Measurements from ENCODE around the gene ZNF827. TPM values are rescaled to one million over a fixed set of nuclear protein-coding genes. Genes with fewer than 3 reads are reported as not detected.

The ZNF827 gene
- total and polyA plus RNA-seq, 2 donors = 10.2 to 12.1 TPM

DNA sequence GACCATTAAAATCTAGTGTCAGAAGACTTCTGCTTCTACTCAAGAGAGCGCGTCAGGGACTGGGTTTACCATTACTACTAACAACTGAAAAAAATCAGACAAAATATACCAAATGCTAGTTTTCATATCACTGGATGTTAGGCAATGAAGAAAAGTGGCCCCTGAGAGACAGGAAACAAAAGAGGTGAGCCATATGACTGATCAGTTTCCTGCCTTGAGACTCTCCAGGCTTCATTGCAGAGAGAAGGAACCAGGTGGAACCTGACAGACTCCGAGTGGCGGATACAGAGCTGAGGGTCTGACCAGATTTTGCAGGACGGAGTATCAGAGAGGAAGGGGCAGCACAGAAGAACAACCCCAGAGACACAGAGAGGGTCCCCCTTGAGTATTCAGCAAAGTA lies 172.3 kb downstream of the ZNF827 start:
- 94% methylated on average over 5 of the region's 5 CpGs for WGBS
- peaks cover 41 to 62% of the 10 kb centered on the region in 2 donors for H3K36me3 ChIP-seq (ENCODE audit: control insufficient read depth in 2 of 2, insufficient read depth in 2 of 2, low read length in 1 of 2)

DNA sequence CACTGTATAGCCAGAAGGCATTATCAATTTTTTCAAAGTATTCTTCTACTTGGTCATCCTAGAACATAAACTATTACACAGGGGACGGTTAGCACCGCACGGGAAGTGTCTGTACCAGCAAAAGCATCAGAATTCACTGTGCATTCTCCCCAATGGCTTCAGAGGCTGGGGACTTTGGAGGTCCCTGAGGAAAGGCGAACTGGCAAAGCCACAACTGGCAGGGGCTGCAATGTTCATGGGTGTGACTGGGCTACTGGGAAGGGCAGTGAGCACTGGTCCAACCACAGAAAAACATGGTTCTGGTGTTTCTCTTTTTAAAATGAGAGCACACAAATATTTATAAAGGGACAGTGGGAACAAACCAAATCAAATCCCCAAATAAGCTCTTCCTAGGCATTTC lies 175.2 kb downstream of the ZNF827 start:
- WGBS = 97% methylated on average over 4 of the region's 4 CpGs
- Histone ChIP-seq H3K27ac (ENCODE audit: low read depth in 1 of 2, low read length in 1 of 2) (no peak overlapping the region), H3K9me3 (ENCODE audit: control insufficient read depth in 2 of 2, insufficient read depth in 1 of 2, low read length in 1 of 2) (no peaks in the 10 kb centered on the region), H3K36me3 (ENCODE audit: control insufficient read depth in 2 of 2, insufficient read depth in 2 of 2, low read length in 1 of 2) (peaks cover 54 to 79% of the 10 kb centered on the region in 2 donors), H3K27me3 (ENCODE audit: control insufficient read depth in 2 of 2, insufficient read depth in 1 of 2, low read length in 1 of 2) (no peaks in the 10 kb centered on the region), H3K4me1 (ENCODE audit: control insufficient read depth in 2 of 2, insufficient read depth in 2 of 2, low read length in 2 of 2) (no peaks in the 10 kb centered on the region), H3K4me3 (ENCODE audit: low read length in 2 of 2) (no peak overlapping the region)
- no peak for DNase-seq (ENCODE audit: low read depth in 6 of 9, low spot score in 9 of 9)

More for the DNA sequence above, 172.3 kb downstream of the ZNF827 start:
- no peaks in the 10 kb centered on the region for H3K4me1 ChIP-seq (ENCODE audit: control insufficient read depth in 2 of 2, insufficient read depth in 2 of 2, low read length in 2 of 2)
- no peak overlapping the region for H3K27ac ChIP-seq (ENCODE audit: low read depth in 1 of 2, low read length in 1 of 2)
- H3K27me3 ChIP-seq (ENCODE audit: control insufficient read depth in 2 of 2, insufficient read depth in 1 of 2, low read length in 1 of 2) = no peaks in the 10 kb centered on the region
- no peak for DNase-seq (ENCODE audit: low read depth in 6 of 9, low spot score in 9 of 9)
- no peak overlapping the region for H3K4me3 ChIP-seq (ENCODE audit: low read length in 2 of 2)
- H3K9me3 ChIP-seq (ENCODE audit: control insufficient read depth in 2 of 2, insufficient read depth in 1 of 2, low read length in 1 of 2) = no peaks in the 10 kb centered on the region

DNA sequence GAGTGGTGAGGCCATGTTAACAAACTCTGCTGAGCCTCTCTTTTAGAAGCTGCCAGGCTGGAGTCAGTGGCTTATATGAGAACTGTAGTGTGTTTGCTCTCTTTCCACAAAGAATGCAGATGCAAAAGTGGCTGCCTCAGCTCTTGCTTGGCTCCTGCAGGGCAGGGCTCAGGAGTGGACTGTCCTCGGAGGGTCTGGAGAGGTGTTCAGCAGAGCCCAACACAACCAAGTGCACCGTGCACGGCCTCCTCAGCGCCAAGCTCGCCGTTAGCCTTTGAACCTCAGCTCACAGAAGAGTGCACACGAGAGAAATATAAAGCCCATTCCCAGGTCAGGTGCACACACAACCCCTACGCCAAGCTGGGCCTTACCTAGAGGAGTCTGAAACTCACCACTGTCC lies 175.9 kb downstream of the ZNF827 start:
- H3K4me1 ChIP-seq (ENCODE audit: control insufficient read depth in 2 of 2, insufficient read depth in 2 of 2, low read length in 2 of 2) = no peaks in the 10 kb centered on the region
- no peak for DNase-seq (ENCODE audit: low read depth in 6 of 9, low spot score in 9 of 9)
- H3K4me3 ChIP-seq (ENCODE audit: low read length in 2 of 2) = no peak overlapping the region
- peaks cover 54 to 79% of the 10 kb centered on the region in 2 donors for H3K36me3 ChIP-seq (ENCODE audit: control insufficient read depth in 2 of 2, insufficient read depth in 2 of 2, low read length in 1 of 2)
- no peak overlapping the region for H3K27ac ChIP-seq (ENCODE audit: low read depth in 1 of 2, low read length in 1 of 2)
- no peaks in the 10 kb centered on the region for H3K9me3 ChIP-seq (ENCODE audit: control insufficient read depth in 2 of 2, insufficient read depth in 1 of 2, low read length in 1 of 2)
- H3K27me3 ChIP-seq (ENCODE audit: control insufficient read depth in 2 of 2, insufficient read depth in 1 of 2, low read length in 1 of 2) = no peaks in the 10 kb centered on the region
- WGBS = 98% methylated on average over 8 of the region's 8 CpGs

DNA sequence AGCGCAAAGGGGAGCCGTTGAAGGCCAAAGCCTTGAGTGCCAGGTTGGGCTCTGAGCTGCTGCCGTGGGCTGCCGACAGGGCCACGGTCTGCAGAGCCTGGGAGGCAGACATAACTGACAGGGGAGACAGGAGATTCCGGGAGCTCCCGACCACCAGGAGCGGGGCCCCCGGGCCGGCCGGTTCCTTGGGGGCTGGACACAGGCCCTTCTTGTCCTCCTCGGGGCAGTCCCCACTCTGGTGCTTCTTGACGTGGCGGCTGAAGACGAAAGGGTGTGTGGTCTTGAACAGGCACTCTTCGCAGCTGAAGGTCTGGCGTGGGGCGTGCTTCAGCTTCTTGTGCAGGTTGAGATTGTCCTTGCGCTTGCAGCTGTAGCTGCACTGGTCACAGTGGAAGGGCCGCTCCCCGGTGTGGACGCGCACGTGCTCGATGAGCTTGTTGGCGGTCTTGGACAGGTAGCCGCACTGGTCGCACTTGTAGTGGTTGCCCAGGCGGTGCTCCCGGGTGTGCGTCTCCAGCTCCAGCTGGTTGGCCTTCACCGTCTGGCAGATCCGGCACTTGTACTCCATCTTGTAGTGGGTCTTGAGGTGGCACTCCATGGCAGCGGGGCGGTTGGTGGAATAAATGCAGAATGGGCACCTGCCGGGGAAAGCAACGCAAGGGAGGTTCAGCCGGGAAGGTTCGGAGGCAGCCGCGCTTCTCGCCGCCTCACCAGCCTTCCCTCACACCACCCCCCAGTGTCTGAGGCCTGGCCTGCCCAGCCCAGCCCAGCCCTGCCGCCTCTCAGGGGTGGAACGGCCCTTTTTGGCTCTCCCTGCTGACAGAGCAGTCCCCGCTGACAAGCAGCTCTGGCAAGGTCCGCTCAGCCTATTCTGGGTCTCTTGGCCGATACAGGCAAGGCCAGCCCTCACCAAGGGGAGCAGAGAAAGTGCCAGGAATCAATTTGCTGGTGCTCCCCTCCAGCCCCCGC lies 177.4 kb downstream of the ZNF827 start:
- H3K4me3 ChIP-seq (ENCODE audit: low read length in 2 of 2) = no peak overlapping the region
- no peak for DNase-seq (ENCODE audit: low read depth in 6 of 9, low spot score in 9 of 9)
- no peaks in the 10 kb centered on the region for H3K4me1 ChIP-seq (ENCODE audit: control insufficient read depth in 2 of 2, insufficient read depth in 2 of 2, low read length in 2 of 2)
- no peaks in the 10 kb centered on the region for H3K27me3 ChIP-seq (ENCODE audit: control insufficient read depth in 2 of 2, insufficient read depth in 1 of 2, low read length in 1 of 2)
- no peak overlapping the region for H3K27ac ChIP-seq (ENCODE audit: low read depth in 1 of 2, low read length in 1 of 2)
- peaks cover 54 to 70% of the 10 kb centered on the region in 2 donors for H3K36me3 ChIP-seq (ENCODE audit: control insufficient read depth in 2 of 2, insufficient read depth in 2 of 2, low read length in 1 of 2)
- H3K9me3 ChIP-seq (ENCODE audit: control insufficient read depth in 2 of 2, insufficient read depth in 1 of 2, low read length in 1 of 2) = no peaks in the 10 kb centered on the region
- WGBS = 98% methylated on average over 49 of the region's 49 CpGs

DNA sequence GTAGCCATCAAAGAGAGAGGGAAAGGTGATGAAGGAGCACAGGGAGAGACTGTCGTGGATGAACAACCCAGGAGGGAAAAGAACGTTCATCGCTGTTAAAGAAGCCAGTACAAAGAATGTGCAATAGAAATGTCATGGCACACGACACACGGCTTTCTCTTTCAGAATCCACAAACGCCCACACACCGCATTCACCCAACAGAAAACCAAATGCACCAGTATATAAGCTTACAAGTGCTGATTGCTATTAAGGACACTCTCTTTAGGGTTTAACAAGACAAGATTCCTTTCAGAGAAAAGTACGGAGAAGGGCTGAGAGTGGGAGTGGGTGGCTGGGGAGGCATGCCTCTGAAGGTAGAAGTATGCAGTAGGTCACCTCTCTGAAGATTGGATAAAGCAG lies 178.4 kb downstream of the ZNF827 start:
- WGBS = 96% methylated on average over 8 of the region's 8 CpGs
- Histone ChIP-seq H3K9me3 (ENCODE audit: control insufficient read depth in 2 of 2, insufficient read depth in 1 of 2, low read length in 1 of 2) (no peaks in the 10 kb centered on the region), H3K27me3 (ENCODE audit: control insufficient read depth in 2 of 2, insufficient read depth in 1 of 2, low read length in 1 of 2) (no peaks in the 10 kb centered on the region), H3K4me3 (ENCODE audit: low read length in 2 of 2) (no peak overlapping the region), H3K27ac (ENCODE audit: low read depth in 1 of 2, low read length in 1 of 2) (no peak overlapping the region), H3K4me1 (ENCODE audit: control insufficient read depth in 2 of 2, insufficient read depth in 2 of 2, low read length in 2 of 2) (no peaks in the 10 kb centered on the region), H3K36me3 (ENCODE audit: control insufficient read depth in 2 of 2, insufficient read depth in 2 of 2, low read length in 1 of 2) (peaks cover 47 to 59% of the 10 kb centered on the region in 2 donors)
- no peak for DNase-seq (ENCODE audit: low read depth in 6 of 9, low spot score in 9 of 9)

DNA sequence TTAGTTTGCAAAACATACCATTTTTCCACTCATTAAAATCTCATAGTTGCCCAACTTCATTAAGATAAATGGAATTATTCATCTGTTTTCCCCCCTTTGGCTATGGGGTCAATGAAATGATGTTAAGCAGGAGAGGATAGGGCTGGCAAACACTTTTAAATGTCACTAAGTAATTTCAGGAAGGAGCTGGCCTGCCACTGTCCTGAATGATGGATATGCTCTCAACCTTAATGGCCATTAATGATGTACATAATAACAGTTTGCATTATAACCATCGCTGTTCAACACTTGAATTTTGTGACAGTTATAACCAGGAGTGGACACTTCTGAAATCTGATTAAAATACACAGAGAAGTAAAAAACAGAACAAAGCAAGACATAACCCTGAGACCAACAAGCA lies 181.4 kb downstream of the ZNF827 start:
- H3K27ac ChIP-seq (ENCODE audit: low read depth in 1 of 2, low read length in 1 of 2) = no peak overlapping the region
- no peaks in the 10 kb centered on the region for H3K4me1 ChIP-seq (ENCODE audit: control insufficient read depth in 2 of 2, insufficient read depth in 2 of 2, low read length in 2 of 2)
- no peak overlapping the region for H3K4me3 ChIP-seq (ENCODE audit: low read length in 2 of 2)
- H3K9me3 ChIP-seq (ENCODE audit: control insufficient read depth in 2 of 2, insufficient read depth in 1 of 2, low read length in 1 of 2) = peaks cover 0 to 2% of the 10 kb centered on the region in 2 donors
- H3K36me3 ChIP-seq (ENCODE audit: control insufficient read depth in 2 of 2, insufficient read depth in 2 of 2, low read length in 1 of 2) = peaks cover 19 to 29% of the 10 kb centered on the region in 2 donors
- DNase-seq (ENCODE audit: low read depth in 6 of 9, low spot score in 9 of 9) = no peak
- H3K27me3 ChIP-seq (ENCODE audit: control insufficient read depth in 2 of 2, insufficient read depth in 1 of 2, low read length in 1 of 2) = no peaks in the 10 kb centered on the region
- WGBS = 99% methylated on average over 1 of the region's 1 CpG

DNA sequence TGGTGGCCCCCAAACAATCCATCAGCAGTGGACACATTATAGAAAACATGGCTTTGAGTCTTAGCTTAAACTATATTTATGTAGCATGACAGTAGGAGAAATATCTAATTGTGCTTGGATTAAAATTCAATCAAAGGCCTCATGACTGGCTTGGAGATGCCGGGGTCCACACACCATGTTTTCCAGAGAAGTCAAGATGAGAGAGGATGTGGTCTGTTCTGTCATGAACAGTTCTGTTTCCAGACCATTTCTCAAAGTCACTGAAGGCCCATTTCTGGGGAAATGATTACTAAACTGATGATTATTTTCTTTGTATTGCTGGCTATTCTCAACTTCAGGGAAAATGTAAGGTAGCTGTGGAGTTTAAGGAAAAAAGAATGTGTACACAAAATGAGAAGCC lies 182.4 kb downstream of the ZNF827 start:
- Histone ChIP-seq H3K4me1 (ENCODE audit: control insufficient read depth in 2 of 2, insufficient read depth in 2 of 2, low read length in 2 of 2) (no peaks in the 10 kb centered on the region), H3K9me3 (ENCODE audit: control insufficient read depth in 2 of 2, insufficient read depth in 1 of 2, low read length in 1 of 2) (peaks cover 0 to 6% of the 10 kb centered on the region in 2 donors), H3K27ac (ENCODE audit: low read depth in 1 of 2, low read length in 1 of 2) (no peak overlapping the region), H3K4me3 (ENCODE audit: low read length in 2 of 2) (no peak overlapping the region), H3K36me3 (ENCODE audit: control insufficient read depth in 2 of 2, insufficient read depth in 2 of 2, low read length in 1 of 2) (peaks cover 15 to 23% of the 10 kb centered on the region in 2 donors), H3K27me3 (ENCODE audit: control insufficient read depth in 2 of 2, insufficient read depth in 1 of 2, low read length in 1 of 2) (no peaks in the 10 kb centered on the region)
- no peak for DNase-seq (ENCODE audit: low read depth in 6 of 9, low spot score in 9 of 9)
- 94% methylated on average over 1 of the region's 1 CpG for WGBS

DNA sequence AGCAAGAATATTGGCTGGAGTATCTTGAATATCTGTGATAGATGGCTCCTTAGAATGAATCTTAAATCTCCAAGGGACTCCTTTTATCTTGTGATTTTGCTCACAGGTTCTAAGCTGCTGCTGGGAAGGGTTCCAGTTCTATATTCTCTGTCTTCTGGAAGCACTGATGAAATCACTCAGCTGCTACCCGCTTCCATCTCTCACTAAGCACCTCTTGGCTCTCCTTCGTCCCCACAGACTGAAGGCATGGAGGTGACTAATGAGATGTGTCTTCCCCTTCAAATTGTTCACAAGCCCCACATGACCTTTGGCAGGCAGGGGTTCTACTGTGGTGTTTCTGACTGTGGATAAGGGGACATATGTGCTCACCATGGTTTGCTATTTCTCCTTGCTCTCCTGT lies 182.8 kb downstream of the ZNF827 start:
- H3K27ac ChIP-seq (ENCODE audit: low read depth in 1 of 2, low read length in 1 of 2) = no peak overlapping the region
- no peak for DNase-seq (ENCODE audit: low read depth in 6 of 9, low spot score in 9 of 9)
- no peaks in the 10 kb centered on the region for H3K4me1 ChIP-seq (ENCODE audit: control insufficient read depth in 2 of 2, insufficient read depth in 2 of 2, low read length in 2 of 2)
- 95% methylated on average over 2 of the region's 2 CpGs for WGBS
- no peaks in the 10 kb centered on the region for H3K27me3 ChIP-seq (ENCODE audit: control insufficient read depth in 2 of 2, insufficient read depth in 1 of 2, low read length in 1 of 2)
- no peak overlapping the region for H3K4me3 ChIP-seq (ENCODE audit: low read length in 2 of 2)
- H3K36me3 ChIP-seq (ENCODE audit: control insufficient read depth in 2 of 2, insufficient read depth in 2 of 2, low read length in 1 of 2) = peaks cover 11 to 19% of the 10 kb centered on the region in 2 donors
- H3K9me3 ChIP-seq (ENCODE audit: control insufficient read depth in 2 of 2, insufficient read depth in 1 of 2, low read length in 1 of 2) = peaks cover 0 to 6% of the 10 kb centered on the region in 2 donors

DNA sequence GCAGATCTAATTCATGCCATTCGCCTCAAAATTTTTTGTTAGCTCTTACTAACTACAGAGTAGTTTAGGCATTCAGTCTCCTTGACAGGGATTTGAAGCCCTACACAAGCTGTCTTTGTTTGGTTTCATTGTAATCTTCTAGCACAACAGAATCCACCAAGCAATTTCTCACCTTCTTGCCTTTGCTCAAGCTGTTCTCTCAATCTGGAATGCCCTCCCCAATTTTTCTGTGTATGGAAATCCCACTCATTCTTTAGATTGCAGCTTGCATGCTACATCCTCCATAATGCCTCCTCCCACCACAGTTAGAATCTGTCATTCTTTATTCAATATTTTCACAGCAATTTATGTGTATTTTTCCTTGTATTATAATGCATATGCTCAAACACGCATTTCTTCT lies 195.0 kb downstream of the ZNF827 start:
- no peaks in the 10 kb centered on the region for H3K36me3 ChIP-seq (ENCODE audit: control insufficient read depth in 2 of 2, insufficient read depth in 2 of 2, low read length in 1 of 2)
- no peaks in the 10 kb centered on the region for H3K9me3 ChIP-seq (ENCODE audit: control insufficient read depth in 2 of 2, insufficient read depth in 1 of 2, low read length in 1 of 2)
- DNase-seq (ENCODE audit: low read depth in 6 of 9, low spot score in 9 of 9) = no peak
- no peaks in the 10 kb centered on the region for H3K27me3 ChIP-seq (ENCODE audit: control insufficient read depth in 2 of 2, insufficient read depth in 1 of 2, low read length in 1 of 2)
- H3K4me3 ChIP-seq (ENCODE audit: low read length in 2 of 2) = no peak overlapping the region
- H3K27ac ChIP-seq (ENCODE audit: low read depth in 1 of 2, low read length in 1 of 2) = no peak overlapping the region
- H3K4me1 ChIP-seq (ENCODE audit: control insufficient read depth in 2 of 2, insufficient read depth in 2 of 2, low read length in 2 of 2) = no peaks in the 10 kb centered on the region
- WGBS = 98% methylated on average over 2 of the region's 2 CpGs
